D721Med (cell line): ENCODE results near the gene C11orf68.
"Not testable (repeated sequence)": the region's sequence is repeated elsewhere in the genome, so short reads cannot be mapped to it uniquely, and the experiment has no call there.

ENCODE experiments used
- DNase-seq: peaks from one replicate; pipeline ENCODE4 v3.0.0; 2011; ENCODE audit warnings: low spot score; ENCODE audit not compliant: insufficient read length
- FAIRE-seq: peaks from 2 replicates; lab custom pipeline; 2011; peaks lifted over from hg19 to GRCh38; lab: Jason Lieb, UNC
- TF ChIP-seq, protein P1 (sequence below): IDR thresholded peaks from 2 replicates; pipeline ENCODE4 v1.5.1; 2012; ENCODE audit warnings: mild to moderate bottlenecking, control low read depth; ENCODE audit not compliant: insufficient read depth; ENCODE audit errors: missing control alignments

C11orf68 gene

DNA sequence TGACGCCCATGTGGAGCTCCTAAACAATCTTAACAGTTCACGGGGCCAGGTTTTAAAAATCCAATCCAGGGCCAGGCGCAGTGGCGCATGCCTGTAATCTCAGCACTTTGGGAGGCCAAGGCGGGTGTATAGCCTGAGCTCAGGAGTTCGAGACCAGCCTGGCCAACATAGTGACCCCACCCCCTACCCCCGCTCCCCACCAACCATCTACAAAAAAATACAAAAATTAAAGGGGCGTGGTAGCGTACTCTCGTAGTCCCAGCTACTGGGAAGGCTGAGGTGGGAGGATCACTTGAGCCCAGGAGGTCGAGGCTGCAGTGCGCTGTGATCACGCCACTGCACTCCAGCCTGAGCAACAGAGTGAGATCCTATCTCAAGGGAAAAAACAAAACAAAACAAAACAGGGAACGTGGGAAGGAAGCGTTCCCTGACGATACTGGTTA, 42.0 kb upstream of the C11orf68 start:
- DNase-seq: no peak
- no peak for FAIRE-seq
- TF ChIP-seq, protein P1, sequence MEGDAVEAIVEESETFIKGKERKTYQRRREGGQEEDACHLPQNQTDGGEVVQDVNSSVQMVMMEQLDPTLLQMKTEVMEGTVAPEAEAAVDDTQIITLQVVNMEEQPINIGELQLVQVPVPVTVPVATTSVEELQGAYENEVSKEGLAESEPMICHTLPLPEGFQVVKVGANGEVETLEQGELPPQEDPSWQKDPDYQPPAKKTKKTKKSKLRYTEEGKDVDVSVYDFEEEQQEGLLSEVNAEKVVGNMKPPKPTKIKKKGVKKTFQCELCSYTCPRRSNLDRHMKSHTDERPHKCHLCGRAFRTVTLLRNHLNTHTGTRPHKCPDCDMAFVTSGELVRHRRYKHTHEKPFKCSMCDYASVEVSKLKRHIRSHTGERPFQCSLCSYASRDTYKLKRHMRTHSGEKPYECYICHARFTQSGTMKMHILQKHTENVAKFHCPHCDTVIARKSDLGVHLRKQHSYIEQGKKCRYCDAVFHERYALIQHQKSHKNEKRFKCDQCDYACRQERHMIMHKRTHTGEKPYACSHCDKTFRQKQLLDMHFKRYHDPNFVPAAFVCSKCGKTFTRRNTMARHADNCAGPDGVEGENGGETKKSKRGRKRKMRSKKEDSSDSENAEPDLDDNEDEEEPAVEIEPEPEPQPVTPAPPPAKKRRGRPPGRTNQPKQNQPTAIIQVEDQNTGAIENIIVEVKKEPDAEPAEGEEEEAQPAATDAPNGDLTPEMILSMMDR: no peak

DNA sequence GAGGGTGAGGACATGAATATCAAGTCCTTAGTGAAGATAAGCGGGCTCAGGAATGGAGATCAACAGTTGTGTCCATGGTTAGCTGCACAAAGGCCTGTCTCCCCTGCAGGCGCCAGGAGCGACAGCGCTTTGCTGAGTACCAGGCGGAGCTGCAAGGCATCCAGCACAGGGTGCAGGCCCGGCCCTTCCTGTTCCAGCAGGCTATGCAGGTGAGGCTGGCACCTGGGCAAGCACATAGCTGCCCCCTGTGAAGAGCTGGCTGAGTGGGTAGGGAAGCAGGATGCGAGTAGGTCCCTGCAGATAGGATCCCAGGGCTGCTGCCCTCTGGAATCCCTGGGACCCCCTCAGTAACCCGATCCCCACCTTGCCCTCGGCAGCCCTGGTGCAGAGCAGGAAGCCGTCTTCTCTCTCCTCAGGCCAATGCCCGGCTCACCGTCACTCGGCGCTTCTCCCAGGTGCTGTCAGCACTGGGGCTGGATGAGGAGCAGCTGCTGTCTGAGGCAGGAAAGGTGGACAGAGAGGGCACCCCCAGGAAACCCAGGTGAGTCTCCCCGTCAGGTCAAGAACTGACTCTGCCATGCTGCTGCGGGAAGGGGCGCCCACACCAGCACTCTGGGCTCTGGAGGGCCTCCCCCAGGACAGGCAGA, 40.0 kb upstream of the C11orf68 start:
- TF ChIP-seq, protein P1: no peak
- no peak for FAIRE-seq
- no peak for DNase-seq

DNA sequence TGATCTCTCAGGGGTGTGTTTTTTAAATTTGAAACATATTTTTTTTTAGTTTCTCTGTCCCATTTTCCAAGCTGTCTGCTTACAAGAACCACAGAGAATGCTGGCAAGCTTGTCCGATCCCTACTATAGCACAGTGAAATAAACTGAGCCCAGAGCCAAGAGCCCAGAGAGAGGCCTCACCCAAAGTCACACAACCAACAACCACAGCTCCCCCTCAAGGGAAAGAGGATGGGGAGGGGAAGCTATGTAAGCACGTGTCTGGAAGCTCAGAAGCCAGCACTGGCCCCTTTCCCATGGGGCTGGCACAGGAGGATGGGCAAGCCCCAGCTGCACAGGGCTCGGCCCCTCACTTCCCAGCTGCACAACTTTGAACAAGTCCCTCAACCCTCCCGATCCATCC, 39.4 kb upstream of the C11orf68 start:
- TF ChIP-seq, protein P1: no peak
- no peak for DNase-seq
- FAIRE-seq: no peak

DNA sequence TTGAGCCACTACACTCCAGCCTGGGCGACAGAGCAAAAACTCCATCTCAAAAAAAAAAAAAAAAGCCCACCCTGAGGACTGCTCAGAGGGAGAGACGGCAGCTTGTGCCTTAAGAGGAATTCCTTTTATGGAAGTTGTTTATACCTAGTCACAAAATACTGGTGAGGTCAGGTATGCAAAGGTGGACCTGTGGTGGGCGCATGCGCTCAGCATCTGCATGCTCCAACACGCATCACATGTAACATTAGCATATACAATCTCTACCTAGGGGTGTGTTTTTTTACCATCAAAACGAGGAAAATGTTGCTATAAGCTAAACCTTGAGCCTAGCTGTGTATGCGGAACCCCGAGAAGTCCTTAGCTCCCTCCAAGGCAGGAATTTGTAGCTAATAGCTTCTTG, 35.9 kb upstream of the C11orf68 start:
- no peak for DNase-seq
- no peak for FAIRE-seq
- TF ChIP-seq, protein P1: no peak

DNA sequence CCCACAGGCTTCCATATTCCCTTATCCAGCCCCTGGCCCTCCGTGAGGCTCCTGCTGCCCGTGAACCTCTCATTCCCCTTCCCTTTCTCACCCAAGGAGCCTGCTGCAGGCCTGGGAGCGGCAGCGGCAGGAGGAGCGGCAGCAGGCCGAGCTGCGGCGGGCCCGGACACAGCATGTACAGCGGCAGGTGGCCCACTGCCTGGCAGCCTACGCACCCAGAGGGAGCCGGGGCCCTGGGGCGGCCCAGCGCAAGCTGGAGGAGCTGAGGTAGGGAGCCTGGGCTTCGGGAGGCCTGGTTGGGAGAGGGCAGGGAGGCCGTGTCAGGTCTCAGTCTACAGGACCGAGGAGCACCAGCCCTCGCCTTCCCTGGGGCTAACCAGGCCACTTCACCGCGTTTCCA, 34.6 kb upstream of the C11orf68 start:
- no peak for DNase-seq
- FAIRE-seq: no peak
- TF ChIP-seq, protein P1: no peak

DNA sequence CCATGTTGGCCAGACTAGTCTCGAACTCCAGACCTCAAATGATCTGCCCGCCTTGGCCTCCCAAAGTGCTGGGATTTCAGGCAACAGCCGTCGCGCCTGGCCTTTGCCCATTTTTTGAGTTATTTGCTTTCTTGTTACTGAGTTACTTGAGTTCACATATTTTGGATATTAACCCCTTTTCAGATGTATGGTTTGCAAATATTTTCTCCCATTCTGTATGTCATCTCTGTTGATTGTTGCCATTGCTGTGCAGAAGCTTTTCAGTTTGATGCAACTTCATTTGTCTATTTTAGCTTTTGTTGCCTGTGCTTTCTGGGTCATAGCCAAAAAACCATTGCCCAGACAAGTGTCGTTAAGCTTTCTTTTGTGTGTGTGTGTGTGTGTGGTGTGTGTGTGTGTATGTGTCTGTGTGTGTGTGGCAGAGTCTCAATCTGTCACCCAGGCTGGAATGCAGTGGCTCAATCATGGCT, 33.2 kb upstream of the C11orf68 start:
- DNase-seq: no peak
- TF ChIP-seq, protein P1: no peak
- FAIRE-seq: no peak

DNA sequence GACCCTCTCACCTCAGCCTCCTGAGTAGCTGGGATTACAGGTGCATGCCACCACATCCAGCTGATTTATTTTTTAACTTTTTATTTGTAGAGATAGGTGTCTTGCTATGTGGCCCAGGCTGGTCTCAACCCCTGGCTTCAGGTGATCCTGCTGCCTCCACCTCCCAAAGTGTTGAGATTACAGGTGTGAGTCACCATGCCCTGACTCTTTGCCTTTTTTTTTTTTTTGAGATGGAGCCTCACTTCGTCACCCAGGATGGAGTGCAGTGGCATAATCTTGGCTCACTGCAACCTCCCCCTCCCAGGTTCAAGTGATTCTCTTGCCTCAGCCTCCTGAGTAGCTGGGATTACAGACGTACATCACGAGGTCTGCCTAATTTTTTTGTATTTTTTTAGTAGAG, 32.8 kb upstream of the C11orf68 start:
- not testable (repeated sequence) for FAIRE-seq, DNase-seq

DNA sequence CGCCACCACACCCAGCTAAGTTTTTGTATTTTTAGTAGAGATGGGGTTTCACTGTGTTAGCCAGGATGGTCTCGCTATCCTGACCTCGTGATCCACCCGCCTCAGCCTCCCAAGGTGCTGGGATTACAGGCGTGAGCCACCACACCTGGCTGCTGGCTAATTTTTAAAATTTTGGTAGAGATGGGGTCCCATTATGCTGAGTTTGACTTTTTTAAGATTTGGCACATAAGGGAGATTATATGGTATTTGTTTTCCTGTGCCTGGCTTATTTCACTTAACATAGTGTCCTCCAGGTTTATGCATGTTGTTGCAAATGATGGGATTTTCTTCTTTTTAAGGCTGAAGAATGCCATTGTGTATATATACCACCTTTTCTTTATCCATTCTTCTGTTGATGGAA, 31.8 kb upstream of the C11orf68 start:
- not testable (repeated sequence) for DNase-seq, FAIRE-seq
